ENCODE results near the gene MEP1A. TPM values are rescaled to one million over a fixed set of nuclear protein-coding genes. Genes with fewer than 3 reads are reported as not detected.

Gene MEP1A
- total RNA-seq, 4 donors from 2014 or later = 16.5 to 2,426 (median 830) TPM

DNA sequence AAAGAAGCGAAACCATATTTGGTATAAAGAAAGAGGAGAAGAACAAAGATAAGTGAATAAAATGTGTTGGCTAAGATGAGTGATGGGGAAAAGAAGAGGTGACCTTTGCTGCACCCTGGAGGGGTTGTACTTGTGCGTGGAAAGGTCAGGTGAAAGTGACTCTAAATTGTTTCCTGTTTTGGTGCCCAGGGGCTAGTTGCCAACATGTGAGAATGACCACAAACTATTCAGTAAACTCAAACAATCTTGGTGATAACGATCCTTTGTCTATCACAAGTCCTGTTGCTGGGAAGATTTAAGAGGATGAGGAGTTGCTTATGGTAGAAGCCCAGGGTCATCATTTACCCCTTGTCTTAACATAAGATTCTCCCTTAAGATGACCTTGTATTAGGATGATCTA, 70.6 kb downstream of the MEP1A start:
- H3K4me1 ChIP-seq = no peaks in the 10 kb centered on the region
- no peak overlapping the region for H3K4me3 ChIP-seq
- no peaks in the 10 kb centered on the region for H3K9me3 ChIP-seq
- DNase-seq = no peak
- H3K36me3 ChIP-seq = no peaks in the 10 kb centered on the region
- no peak overlapping the region for H3K27ac ChIP-seq
- no peak for TF ChIP-seq POLR2A (IDR thresholded peaks at IDR 0.05)
- TF ChIP-seq, protein P1, sequence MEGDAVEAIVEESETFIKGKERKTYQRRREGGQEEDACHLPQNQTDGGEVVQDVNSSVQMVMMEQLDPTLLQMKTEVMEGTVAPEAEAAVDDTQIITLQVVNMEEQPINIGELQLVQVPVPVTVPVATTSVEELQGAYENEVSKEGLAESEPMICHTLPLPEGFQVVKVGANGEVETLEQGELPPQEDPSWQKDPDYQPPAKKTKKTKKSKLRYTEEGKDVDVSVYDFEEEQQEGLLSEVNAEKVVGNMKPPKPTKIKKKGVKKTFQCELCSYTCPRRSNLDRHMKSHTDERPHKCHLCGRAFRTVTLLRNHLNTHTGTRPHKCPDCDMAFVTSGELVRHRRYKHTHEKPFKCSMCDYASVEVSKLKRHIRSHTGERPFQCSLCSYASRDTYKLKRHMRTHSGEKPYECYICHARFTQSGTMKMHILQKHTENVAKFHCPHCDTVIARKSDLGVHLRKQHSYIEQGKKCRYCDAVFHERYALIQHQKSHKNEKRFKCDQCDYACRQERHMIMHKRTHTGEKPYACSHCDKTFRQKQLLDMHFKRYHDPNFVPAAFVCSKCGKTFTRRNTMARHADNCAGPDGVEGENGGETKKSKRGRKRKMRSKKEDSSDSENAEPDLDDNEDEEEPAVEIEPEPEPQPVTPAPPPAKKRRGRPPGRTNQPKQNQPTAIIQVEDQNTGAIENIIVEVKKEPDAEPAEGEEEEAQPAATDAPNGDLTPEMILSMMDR (IDR thresholded peaks at IDR 0.05) = no peak
- H3K27me3 ChIP-seq = no peaks in the 10 kb centered on the region

DNA sequence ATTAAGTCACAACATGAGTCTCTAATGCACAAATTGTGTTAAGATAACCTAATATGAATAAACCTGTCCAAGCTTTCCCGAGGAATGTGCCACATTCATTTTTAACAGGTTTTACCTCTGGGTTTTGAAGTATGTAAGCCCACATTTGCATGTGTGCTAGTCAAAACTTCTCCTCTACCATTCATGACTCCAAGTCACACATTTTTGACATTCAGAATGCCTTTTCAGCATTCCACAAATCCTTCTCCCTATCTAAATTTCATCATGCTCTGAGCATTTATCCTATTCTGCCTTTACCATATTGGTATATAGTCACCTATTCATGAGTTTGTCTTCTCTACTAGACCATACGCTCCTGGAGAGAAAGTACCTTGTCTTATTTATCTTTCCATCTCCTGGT, 72.0 kb downstream of the MEP1A start:
- no peaks in the 10 kb centered on the region for H3K27me3 ChIP-seq
- no peak overlapping the region for H3K4me3 ChIP-seq
- no peaks in the 10 kb centered on the region for H3K36me3 ChIP-seq
- TF ChIP-seq, protein P1 (IDR thresholded peaks at IDR 0.05) = no peak
- TF ChIP-seq POLR2A (IDR thresholded peaks at IDR 0.05) = no peak
- no peaks in the 10 kb centered on the region for H3K9me3 ChIP-seq
- no peak for DNase-seq
- H3K27ac ChIP-seq = no peak overlapping the region
- H3K4me1 ChIP-seq = no peaks in the 10 kb centered on the region

DNA sequence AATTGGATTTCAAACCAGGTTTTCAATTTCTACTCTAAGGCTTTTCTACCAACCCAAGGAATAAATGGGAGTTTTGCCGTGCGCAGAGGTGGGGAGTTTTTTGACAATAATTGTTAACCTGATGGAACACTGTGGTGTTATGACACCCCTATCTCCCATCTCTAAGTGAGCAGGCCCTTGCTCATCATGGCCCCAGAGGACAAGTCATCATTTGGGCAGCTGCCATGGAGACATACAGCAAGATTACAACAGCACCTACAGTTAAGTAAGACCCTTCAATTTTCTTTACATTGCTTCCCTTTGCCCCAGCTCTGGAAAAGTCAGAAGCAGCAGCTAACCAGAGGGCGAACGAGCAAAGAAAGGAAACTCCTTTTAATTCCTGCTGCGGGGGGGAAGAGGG, 74.2 kb downstream of the MEP1A start:
- H3K9me3 ChIP-seq = no peaks in the 10 kb centered on the region
- no peak overlapping the region for H3K27ac ChIP-seq
- no peak overlapping the region for H3K4me3 ChIP-seq
- no peaks in the 10 kb centered on the region for H3K27me3 ChIP-seq
- H3K4me1 ChIP-seq = no peaks in the 10 kb centered on the region
- TF ChIP-seq, protein P1 (IDR thresholded peaks at IDR 0.05) = no peak
- no peak for TF ChIP-seq POLR2A (IDR thresholded peaks at IDR 0.05)
- DNase-seq = no peak
- H3K36me3 ChIP-seq = no peaks in the 10 kb centered on the region

GRCh38 chr6:46876126-46876525, 82.9 kb downstream of the MEP1A start:
- Histone ChIP-seq H3K27me3 (no peaks in the 10 kb centered on the region), H3K4me1 (no peaks in the 10 kb centered on the region), H3K27ac (no peak overlapping the region), H3K4me3 (no peak overlapping the region), H3K9me3 (no peaks in the 10 kb centered on the region), H3K36me3 (no peaks in the 10 kb centered on the region)
- TF ChIP-seq POLR2A (IDR thresholded peaks at IDR 0.05) = no peak
- TF ChIP-seq, protein P1 (IDR thresholded peaks at IDR 0.05) = no peak
- no peak for DNase-seq

- DNase-seq = no peak
- Histone ChIP-seq H3K27ac (no peak overlapping the region), H3K9me3 (no peaks in the 10 kb centered on the region), H3K27me3 (no peaks in the 10 kb centered on the region), H3K4me3 (no peak overlapping the region), H3K4me1 (no peaks in the 10 kb centered on the region), H3K36me3 (no peaks in the 10 kb centered on the region)
- TF ChIP-seq POLR2A (IDR thresholded peaks at IDR 0.05) = no peak
- TF ChIP-seq, protein P1 (IDR thresholded peaks at IDR 0.05) = no peak
These were observed 85.8 kb downstream of the MEP1A start for GRCh38 chr6:46879003-46879402.

GRCh38 chr6:46882645-46883044, 89.5 kb downstream of the MEP1A start:
- DNase-seq = no peak
- Histone ChIP-seq H3K9me3 (no peaks in the 10 kb centered on the region), H3K27me3 (no peaks in the 10 kb centered on the region), H3K4me1 (no peaks in the 10 kb centered on the region), H3K27ac (no peak overlapping the region), H3K36me3 (no peaks in the 10 kb centered on the region), H3K4me3 (no peak overlapping the region)
- no peak for TF ChIP-seq POLR2A (IDR thresholded peaks at IDR 0.05)
- TF ChIP-seq, protein P1 (IDR thresholded peaks at IDR 0.05) = no peak
